Frontal cortex (tissue), 4 donors: ENCODE measurements around the gene OR2M2. TPM values are rescaled to one million over a fixed set of nuclear protein-coding genes. Genes with fewer than 3 reads are reported as not detected.

Experiments
- DNase-seq, 2 donors: peaks; one replicate each; pipeline ENCODE4 v3.0.0; 2012; ENCODE audit warnings: low spot score in 2 of 2
- FAIRE-seq: peaks from 2 replicates; lab custom pipeline; 2012; peaks lifted over from hg19 to GRCh38; lab: Jason Lieb, UNC
- total RNA-seq: library from RNA; depleted of rRNA; stranded (reverse); fragments of >200 nt; gene quantifications from one replicate; pipeline ENCODE4 v1.2.3, GENCODE V29; 2014
- donor health status: control.
- donor health status: control.
- donor health status: control.

Gene OR2M2, protein sequence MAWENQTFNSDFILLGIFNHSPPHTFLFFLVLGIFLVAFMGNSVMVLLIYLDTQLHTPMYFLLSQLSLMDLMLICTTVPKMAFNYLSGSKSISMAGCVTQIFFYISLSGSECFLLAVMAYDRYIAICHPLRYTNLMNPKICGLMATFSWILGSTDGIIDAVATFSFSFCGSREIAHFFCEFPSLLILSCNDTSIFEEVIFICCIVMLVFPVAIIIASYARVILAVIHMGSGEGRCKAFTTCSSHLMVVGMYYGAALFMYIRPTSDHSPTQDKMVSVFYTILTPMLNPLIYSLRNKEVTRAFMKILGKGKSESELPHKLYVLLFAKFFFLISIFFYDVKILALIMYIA
- not detected for total RNA-seq

DNA sequence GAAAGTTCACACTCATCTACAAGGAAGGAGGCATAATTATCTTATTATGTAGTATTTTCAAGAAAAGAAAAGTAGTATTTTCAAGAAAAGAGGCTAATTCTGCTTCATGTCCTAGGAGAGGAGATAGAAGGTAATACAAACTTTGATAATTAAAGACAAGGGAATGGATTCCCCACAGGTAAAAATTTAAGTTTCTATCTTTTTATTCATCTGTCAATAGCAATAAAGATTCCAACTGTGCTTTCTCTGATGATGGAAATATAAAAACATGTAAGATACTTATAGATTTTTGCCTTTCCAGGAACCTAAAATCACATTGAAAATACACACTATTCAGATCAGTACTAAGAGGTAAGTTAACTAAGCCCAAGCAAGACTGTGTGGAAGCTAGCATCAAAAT is at the start of gene OR2M2:
Gene OR2M2 (plus strand): TSS at position 301 of the 400 bp plus-strand sequence. CDS start 5,165 bp downstream, outside the sequence.
- FAIRE-seq (no peak), DNase-seq (no peak)

- FAIRE-seq (no peak), DNase-seq (no peak)
These were observed 47.0 kb upstream of the OR2M2 start for GRCh38 chr1:248127653-248128052.

- DNase-seq (no peak), FAIRE-seq (no peak)
These were observed 37.8 kb upstream of the OR2M2 start for GRCh38 chr1:248136811-248137210.

DNA sequence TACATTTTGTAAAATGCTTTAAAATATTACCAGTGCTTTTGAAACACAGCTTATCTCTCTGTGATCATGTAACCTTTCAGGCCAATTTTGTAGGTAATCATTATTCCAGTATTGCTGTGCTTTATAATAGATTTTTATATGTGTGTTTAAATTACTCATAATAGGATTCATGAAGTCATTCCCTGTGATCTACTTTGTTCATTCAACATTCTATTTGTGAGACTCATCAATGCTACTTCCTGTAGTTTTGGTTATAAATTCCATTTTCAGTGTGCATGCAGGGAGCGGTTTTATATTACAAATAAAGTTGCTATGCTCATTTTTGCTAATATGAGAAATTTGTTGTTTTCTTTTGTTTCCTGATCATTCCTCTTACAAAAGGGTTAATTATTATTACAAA is 33.8 kb upstream of the OR2M2 start:
- no peak for FAIRE-seq
- no peak for DNase-seq

DNA sequence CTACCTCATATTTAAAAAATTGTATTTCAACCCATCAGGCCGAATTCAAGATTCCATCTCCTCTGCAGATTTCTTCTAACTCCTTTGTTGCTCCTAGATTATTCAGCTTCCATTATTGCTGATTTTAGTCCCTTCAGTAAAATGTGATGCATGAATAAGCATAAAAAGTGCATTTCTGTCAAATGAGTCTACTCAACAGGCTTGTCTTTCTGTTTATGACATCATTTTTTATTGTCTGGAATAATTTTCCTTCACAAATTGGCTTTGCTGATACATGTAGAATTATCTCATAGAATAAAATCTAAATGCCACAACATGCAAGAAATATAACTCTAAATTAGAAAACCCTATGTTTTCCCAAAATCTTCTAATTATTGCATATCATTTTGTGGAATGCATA is 31.3 kb upstream of the OR2M2 start:
- no peak for FAIRE-seq
- no peak for DNase-seq

GRCh38 chr1:248144513-248145198 is 30.0 kb upstream of the OR2M2 start, which contains the start of gene OR2M5:
Gene OR2M5 (plus strand): TSS chr1:248145148. CDS start chr1:248145148, 0 bp downstream.
- DNase-seq (no peak), FAIRE-seq (no peak)

DNA sequence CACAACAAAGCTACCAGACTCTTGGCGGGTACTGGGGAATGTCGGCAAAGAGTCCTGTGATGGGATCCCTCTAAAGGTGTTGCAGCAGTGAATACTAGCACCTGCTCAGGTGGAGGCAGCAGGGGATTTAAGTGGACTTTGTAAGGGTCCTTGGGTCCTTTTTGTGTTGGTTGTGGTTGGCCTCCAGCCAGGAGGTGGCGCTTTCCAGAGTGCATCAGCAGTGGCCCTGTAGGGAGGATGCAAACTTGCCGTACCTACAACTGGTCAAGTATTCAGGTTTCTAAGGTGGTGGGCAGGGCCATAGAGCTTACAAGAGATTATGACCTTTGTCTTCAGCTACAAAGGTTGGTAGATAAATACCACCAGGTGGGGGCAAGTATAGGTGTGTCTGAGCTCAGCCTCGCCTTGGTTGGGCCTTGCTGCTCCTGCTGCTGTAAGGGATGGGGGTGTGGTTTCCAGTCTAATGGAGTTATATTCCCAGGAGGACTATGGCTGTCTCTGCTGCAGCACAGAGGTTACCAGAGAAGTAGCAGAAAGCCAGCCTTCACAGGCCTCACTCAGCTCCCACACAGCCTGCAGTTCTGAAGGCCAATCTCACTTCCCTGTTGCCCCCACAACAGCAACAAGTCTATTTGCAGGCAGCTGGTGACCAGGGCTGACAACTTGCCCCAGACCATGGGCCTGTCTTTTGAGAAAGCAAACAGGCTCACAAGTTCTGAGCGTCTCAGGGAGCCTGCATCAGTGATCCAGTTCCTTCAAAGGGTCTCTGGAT is 22.4 kb upstream of the OR2M2 start:
- no peak for FAIRE-seq
- no peak for DNase-seq

- DNase-seq (no peak), FAIRE-seq (no peak)
These were observed 18.7 kb upstream of the OR2M2 start for GRCh38 chr1:248155927-248156326.

DNA sequence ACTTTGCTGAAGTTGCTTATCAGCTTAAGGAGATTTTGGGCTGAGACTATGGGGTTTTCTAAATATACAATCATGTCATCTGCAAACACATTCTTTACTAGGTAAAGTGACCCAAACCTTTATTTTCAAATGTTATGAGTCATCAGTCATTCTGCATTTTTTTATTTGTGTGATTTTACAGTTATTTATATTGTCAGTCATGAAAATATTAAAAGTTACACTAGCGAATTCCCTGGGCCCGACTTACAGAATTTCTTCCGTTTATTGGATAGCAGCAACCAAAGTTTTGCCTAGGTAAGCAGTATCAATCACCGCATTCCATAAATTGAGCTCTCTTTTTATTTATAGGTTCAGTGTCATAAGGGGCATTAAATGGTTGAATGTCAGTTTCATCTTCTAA is 15.9 kb upstream of the OR2M2 start:
- FAIRE-seq (no peak), DNase-seq (no peak)

DNA sequence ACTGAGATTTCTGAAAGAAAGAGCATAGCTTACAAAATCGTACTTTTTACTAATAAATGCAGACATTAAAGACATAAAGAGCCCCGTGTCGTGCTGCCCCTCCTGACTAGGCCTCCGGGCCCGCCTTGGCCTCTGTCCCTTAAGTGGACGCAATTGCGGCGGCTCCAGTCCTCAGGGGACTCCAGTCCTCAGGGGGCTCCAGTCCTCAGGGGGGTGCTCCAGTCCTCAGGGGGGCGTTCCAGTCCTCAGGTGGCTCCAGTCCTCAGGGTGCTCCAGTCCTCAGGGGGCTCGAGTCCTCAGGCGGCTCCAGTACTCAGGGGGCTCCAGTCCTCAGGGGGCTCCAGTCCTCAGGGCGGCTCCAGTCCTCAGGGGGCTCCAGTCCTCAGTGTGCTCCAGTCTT is 10.6 kb upstream of the OR2M2 start:
- FAIRE-seq (no peak), DNase-seq (no peak)

DNA sequence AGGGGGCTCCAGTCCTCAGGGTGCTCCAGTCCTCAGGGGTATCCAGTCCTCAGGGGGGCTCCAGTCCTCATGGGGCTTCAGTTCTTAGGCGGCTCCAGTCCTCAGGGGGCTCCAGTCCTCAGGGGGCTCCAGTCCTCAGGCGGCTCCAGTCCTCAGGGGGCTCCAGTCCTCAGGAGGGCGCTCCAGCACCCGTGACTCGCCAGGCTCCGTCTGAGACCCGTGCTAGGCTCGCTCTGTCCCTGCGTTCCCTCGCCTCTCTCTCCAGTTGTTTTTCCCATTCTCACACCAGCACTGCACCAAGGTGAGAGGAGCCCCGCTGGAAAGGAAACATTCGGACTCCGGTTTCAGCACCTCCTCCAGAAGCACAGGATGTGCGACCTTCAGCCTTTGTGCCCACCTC is 9.4 kb upstream of the OR2M2 start:
- FAIRE-seq = no peak

GRCh38 chr1:248183996-248184395 is 9.4 kb downstream of the OR2M2 start:
- DNase-seq (no peak), FAIRE-seq (no peak)

More for the DNA sequence above, 9.4 kb upstream of the OR2M2 start:
- no peak for DNase-seq

GRCh38 chr1:248187363-248187762 is 12.7 kb downstream of the OR2M2 start:
- DNase-seq (no peak), FAIRE-seq (no peak)

DNA sequence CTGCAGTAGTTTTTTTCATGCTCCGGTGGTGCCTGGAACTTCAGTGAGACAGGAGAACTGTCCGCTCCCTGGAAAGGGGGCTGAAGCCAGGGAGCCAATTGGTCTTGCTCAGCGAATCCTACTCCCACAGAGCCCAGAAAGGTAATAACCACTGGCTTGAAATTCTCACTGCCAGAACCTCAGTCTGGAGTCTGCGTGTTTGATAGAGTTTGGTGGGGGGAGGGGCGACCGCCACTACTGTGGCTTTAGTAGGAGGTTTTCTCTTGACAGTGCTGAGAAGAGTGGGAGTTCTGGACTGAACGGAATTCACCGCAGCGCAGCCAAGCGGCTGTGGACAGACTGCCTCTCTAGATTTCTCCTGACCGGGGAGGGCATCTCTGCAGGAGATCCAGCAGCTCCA is 14.4 kb downstream of the OR2M2 start:
- DNase-seq = no peak
- FAIRE-seq = no peak

DNA sequence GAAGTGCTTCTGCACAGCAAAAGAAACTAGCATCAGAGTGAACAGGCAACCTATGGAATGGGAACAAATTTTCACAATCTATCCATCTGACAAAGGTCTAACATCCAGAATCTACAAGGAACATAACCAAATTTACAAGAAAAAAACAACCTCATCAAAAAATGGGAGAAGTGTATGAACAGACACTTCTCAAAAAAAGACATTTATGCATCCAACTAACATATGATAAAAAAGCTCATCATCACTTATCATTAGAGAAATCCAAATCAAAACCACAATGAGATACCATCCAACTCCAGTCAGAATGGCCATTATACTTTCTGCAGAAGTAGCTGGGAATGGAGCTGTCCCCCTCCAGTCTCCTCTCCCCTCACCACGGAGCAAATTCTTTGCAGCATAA is 19.5 kb downstream of the OR2M2 start:
- DNase-seq (no peak), FAIRE-seq (no peak)

DNA sequence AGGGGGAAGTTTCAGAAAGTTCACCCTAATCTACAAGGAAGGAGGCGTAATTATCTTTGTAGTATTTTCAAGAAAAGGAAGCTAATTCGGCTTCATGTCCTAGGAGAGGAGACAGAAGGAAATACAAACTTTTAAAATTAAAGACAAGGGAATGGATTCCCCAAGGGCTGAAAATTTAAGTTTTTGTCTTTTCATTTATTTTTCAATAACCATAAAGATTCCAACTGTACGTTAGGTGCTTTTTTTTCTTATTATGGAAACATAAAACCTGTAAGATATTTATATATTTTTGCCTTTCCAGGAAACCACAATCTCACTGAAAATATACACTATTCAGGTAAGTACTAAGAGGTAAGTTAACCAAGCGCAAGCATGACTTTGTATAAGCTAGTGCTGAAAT is 22.3 kb downstream of the OR2M2 start, which contains the start of gene OR2M3:
Gene OR2M3 (plus strand): TSS at position 301 of the 400 bp plus-strand sequence. CDS start 5,803 bp downstream, outside the sequence.
- DNase-seq (no peak), FAIRE-seq (no peak)

DNA sequence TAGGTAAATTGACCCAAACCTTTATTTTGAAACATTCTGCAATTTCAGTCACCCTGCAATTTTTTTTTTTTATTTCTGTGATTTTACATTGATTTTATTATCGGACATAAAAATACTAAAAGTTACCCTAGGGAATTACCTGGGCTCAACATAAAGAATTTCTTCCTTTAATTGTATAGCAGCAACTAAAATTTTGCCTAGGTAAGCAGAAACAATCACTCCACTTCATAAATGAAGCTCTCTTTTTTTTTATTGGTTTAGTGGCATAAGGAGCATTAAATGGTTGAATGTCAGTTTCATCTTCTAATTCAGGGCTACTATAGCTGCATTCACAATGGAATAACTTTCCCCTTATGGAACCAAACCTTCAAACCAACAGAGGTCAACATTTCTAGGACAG is 41.3 kb downstream of the OR2M2 start:
- FAIRE-seq = no peak
- DNase-seq = no peak

DNA sequence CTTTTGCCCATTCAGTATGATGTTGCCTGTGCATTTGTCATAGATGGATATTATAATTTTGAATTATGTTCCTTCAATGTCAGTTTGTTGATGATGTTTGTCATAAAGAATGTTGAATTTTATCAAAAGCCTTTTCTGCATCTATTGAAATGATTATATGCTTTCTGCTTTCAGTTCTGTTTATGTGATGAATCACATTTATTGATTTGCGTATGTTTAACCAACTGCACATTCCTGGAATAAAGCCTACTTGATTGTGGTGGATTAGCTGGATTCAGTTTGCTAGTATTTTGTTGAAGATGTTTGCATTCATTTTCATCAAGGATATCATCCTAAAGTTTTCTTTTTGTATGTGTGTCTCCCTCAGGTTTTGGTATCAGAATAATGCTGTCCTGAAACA is 50.9 kb downstream of the OR2M2 start:
- FAIRE-seq (no peak), DNase-seq (no peak)

DNA sequence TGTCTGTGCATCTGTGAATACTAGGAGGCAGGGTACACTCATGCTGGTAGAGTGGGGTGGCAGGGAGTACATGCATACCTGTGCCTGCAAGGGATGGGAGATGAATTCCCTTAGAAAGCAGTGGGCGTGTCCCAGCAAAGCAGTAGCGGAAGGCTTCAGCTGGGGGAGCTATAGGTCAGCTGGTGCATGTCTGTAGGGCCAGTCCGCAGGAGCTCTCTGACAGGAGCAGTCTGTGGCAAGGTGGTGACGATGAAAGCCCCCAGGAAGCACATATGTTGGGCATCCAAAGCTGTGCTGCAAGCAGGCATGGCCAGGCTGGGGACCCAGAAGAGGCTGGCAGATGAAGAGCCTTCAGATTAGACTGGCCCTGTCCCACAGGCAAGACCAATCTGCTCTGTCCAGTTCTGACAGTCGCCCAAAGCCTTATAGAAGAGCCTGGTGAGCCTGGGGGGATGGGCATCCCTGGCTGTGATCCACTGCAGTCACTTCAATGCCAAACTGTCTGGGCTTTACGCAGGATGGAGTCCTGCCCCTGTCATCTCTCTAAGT is 54.8 kb downstream of the OR2M2 start:
- DNase-seq = no peak
- FAIRE-seq = no peak
